ENCODE data around the gene RIMS4. TPM values are rescaled to one million over a fixed set of nuclear protein-coding genes. Genes with fewer than 3 reads are reported as not detected.

RIMS4 gene
- total RNA-seq, 3 donors from 2014 or later, result 0.66 to 1.8 (median 0.96) TPM

GRCh38 chr20:44736170-44737021 lies 74.0 kb downstream of the RIMS4 start:
- Histone ChIP-seq H3K36me3 (no peaks in the 10 kb centered on the region), H3K27me3 (no peaks in the 10 kb centered on the region), H3K9me3 (no peaks in the 10 kb centered on the region), H3K4me3 (no peak overlapping the region), H3K27ac (peak overlapping the region in 1 of 2 donors; percentile 33), H3K4me1 (no peaks in the 10 kb centered on the region)
- DNase-seq (ENCODE audit: low spot score in 2 of 2), result peak in 1 of 2 donors; percentile 40
- no peak for TF ChIP-seq POLR2A (IDR thresholded peaks at IDR 0.05)
- TF ChIP-seq POLR2AphosphoS5 (IDR thresholded peaks at IDR 0.05), result peak in 1 of 3 donors; percentile 50
- intact Hi-C loops (cut with DNase I; ENCODE audit: low total_unique reads), result no loop called here

GRCh38 chr20:44735816-44736169 lies 74.6 kb downstream of the RIMS4 start:
- no peak for DNase-seq (ENCODE audit: low spot score in 2 of 2)

GRCh38 chr20:44734938-44735337 lies 75.4 kb downstream of the RIMS4 start:
- Histone ChIP-seq H3K9me3 (no peaks in the 10 kb centered on the region), H3K36me3 (no peaks in the 10 kb centered on the region), H3K27me3 (no peaks in the 10 kb centered on the region), H3K27ac (no peak overlapping the region), H3K4me1 (no peaks in the 10 kb centered on the region), H3K4me3 (no peak overlapping the region)
- DNase-seq (ENCODE audit: low spot score in 2 of 2), result no peak
- intact Hi-C loops (cut with DNase I; ENCODE audit: low total_unique reads), result loop anchor here (5.0 kb wide), 1 partner anchor 48 kb away; no protein-coding TSS in a partner anchor
- TF ChIP-seq CTCF (IDR thresholded peaks at IDR 0.05) (no peak), POLR2A (IDR thresholded peaks at IDR 0.05) (no peak), POLR2AphosphoS5 (IDR thresholded peaks at IDR 0.05) (no peak)

More at GRCh38 chr20:44735816-44736169, 74.6 kb downstream of the RIMS4 start:
- Histone ChIP-seq H3K36me3 (no peaks in the 10 kb centered on the region), H3K27ac (no peak overlapping the region), H3K9me3 (no peaks in the 10 kb centered on the region), H3K27me3 (no peaks in the 10 kb centered on the region), H3K4me3 (no peak overlapping the region), H3K4me1 (no peaks in the 10 kb centered on the region)
- TF ChIP-seq POLR2A (IDR thresholded peaks at IDR 0.05), result no peak
- TF ChIP-seq CTCF (IDR thresholded peaks at IDR 0.05), result no peak
- TF ChIP-seq POLR2AphosphoS5 (IDR thresholded peaks at IDR 0.05), result no peak
- intact Hi-C loops (cut with DNase I; ENCODE audit: low total_unique reads), result no loop called here

DNA sequence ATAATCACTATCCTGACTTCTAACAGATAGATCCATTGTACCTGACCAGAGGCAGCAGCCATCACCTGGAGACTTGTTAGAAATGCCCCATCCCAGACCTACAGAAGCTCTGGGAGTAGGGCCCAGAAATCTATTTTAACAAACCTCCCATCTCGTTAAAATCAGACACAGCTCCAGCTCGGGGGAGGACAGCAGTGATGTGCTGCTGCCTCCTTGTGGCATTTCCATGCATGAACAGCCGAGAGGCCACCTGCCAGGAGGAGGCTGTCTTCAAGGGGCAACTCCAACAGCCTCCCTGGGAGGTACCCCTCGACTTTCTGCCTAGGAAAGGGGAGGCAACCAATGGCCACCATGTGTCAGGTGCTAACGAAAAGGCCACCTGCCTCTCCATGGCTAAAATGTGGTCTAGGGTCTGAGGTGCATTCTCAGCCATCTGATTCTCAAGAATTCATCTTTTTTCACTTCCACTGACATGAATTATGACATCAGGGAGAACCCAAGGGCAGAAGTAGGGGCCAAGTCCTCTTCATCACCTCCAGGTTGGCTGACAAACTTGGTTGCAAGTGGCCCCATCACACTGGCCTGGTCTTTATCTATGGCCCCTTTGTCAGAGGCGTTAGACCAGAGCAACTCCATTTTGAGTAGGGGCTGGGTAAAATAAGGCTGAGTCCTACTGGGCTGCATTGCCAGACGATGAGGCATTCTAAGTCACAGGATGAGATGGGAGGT lies 76.8 kb downstream of the RIMS4 start:
- intact Hi-C loops (cut with DNase I; ENCODE audit: low total_unique reads), result loop anchor here (5.0 kb wide), 1 partner anchor 46 kb away; no protein-coding TSS in a partner anchor
- Histone ChIP-seq H3K36me3 (no peaks in the 10 kb centered on the region), H3K27ac (no peak overlapping the region), H3K9me3 (no peaks in the 10 kb centered on the region), H3K4me3 (no peak overlapping the region), H3K27me3 (no peaks in the 10 kb centered on the region), H3K4me1 (no peaks in the 10 kb centered on the region)
- TF ChIP-seq POLR2A (IDR thresholded peaks at IDR 0.05) (no peak), CTCF (IDR thresholded peaks at IDR 0.05) (peak; percentile 73 to 92 (median 90)), POLR2AphosphoS5 (IDR thresholded peaks at IDR 0.05) (peak in 2 of 3 donors; percentile 45 to 57)
- peak; percentile 64 to 69 for DNase-seq (ENCODE audit: low spot score in 2 of 2)

DNA sequence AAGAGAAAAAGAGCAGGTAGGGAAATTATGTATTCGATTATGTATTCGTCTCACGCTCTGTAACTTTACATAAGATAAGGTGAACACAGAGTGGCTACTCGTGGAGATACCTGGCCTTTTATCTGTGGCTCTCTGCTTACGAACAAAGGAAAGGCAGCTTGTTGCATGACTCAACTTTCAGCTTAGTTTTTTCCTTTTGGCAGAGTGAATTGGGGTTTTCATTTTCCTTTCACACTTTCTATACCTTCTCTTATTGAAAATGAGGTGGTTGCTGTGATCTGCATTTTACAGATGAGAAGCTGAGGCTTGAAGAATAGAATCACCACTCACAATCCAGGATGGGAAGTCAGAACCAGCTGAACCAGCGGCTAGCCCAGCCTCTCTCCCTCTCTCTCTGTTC lies 78.0 kb downstream of the RIMS4 start:
- intact Hi-C loops (cut with DNase I; ENCODE audit: low total_unique reads), result loop anchor here (5.0 kb wide), 1 partner anchor 45 kb away; no protein-coding TSS in a partner anchor
- Histone ChIP-seq H3K36me3 (no peaks in the 10 kb centered on the region), H3K27ac (no peak overlapping the region), H3K4me3 (no peak overlapping the region), H3K27me3 (no peaks in the 10 kb centered on the region), H3K4me1 (no peaks in the 10 kb centered on the region), H3K9me3 (no peaks in the 10 kb centered on the region)
- TF ChIP-seq POLR2AphosphoS5 (IDR thresholded peaks at IDR 0.05) (no peak), POLR2A (IDR thresholded peaks at IDR 0.05) (no peak), CTCF (IDR thresholded peaks at IDR 0.05) (no peak)
- no peak for DNase-seq (ENCODE audit: low spot score in 2 of 2)
